GM12892 (cell line): ENCODE measurements around the gene PBX1.

Source experiments
- POLR2AphosphoS5 ChIP-seq: IDR thresholded peaks from 2 replicates; pipeline ENCODE4 v1.6.1; 2011; ENCODE audit warnings: low read depth, low read length, control low read depth
- TAF1 ChIP-seq: IDR thresholded peaks from 2 replicates; pipeline ENCODE4 v1.6.1; 2011; ENCODE audit warnings: low read depth, mild to moderate bottlenecking, control low read depth, low read length, borderline replicate concordance

GRCh38 chr1:164557270-164557669 is 1.7 kb upstream of the PBX1 start:
- TF ChIP-seq TAF1 (no peak), POLR2AphosphoS5 (no peak)
